ENCODE results near the gene SBF2. TPM values are rescaled to one million over a fixed set of nuclear protein-coding genes. Genes with fewer than 3 reads are reported as not detected.

The SBF2 gene
- total and polyA plus RNA-seq, 9 of the 15 experiments (the other 6 are each of a cell fraction or from before 2014, with no cell fraction given) = 0.80 to 9.5 (median 5.0) TPM

DNA sequence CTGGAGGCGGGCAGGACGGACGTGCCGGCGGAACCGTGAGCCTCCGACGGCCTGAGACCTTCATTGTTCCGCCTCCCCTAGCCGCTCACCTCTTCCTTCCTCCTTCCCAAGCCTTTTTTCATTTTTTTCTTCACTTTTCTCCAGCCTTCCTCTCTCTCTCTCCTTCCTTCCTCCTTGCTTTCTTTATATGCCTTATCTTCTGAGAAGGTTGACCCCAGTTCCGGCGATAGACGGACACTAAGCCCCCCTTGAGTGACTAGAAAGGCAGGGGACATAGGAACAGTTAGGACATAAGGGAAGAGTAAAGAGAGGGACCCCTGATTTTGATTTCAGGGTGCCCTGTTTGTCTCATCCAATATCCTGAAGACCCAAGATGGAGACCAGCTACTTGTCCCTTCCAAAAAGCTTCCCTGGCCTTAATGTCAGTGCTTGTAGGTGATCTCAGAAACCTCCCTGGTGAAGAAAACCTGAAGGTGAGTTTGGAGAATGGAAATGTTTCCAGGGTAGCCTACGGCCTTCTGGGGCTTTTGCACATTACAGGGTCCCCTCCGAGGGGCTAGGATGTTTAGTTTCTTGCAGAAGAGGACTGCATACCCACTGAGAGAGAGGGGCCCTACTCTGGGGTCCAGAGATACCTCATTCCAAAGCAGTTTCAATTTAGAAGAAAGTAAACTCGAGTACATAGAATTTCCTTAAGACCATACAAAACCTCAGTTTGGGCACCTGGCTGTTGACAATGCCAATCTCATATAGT is 14.4 kb upstream of the SBF2 start (continued):
- TF ChIP-seq, protein P1, sequence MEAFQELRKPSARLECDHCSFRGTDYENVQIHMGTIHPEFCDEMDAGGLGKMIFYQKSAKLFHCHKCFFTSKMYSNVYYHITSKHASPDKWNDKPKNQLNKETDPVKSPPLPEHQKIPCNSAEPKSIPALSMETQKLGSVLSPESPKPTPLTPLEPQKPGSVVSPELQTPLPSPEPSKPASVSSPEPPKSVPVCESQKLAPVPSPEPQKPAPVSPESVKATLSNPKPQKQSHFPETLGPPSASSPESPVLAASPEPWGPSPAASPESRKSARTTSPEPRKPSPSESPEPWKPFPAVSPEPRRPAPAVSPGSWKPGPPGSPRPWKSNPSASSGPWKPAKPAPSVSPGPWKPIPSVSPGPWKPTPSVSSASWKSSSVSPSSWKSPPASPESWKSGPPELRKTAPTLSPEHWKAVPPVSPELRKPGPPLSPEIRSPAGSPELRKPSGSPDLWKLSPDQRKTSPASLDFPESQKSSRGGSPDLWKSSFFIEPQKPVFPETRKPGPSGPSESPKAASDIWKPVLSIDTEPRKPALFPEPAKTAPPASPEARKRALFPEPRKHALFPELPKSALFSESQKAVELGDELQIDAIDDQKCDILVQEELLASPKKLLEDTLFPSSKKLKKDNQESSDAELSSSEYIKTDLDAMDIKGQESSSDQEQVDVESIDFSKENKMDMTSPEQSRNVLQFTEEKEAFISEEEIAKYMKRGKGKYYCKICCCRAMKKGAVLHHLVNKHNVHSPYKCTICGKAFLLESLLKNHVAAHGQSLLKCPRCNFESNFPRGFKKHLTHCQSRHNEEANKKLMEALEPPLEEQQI (IDR thresholded peaks at IDR 0.05) = no peak
- TF ChIP-seq ZNF77 (CRISPR knock-in tag; IDR thresholded peaks at IDR 0.05) (no peak), NFYB (IDR thresholded peaks at IDR 0.05; ENCODE audit: extremely low read depth, insufficient read length) (no peak), RBM39 (optimal IDR thresholded peaks at IDR 0.05; ENCODE audit: low read depth, low read length) (no peak), RAD21 (CRISPR knock-in tag; conservative IDR thresholded peaks at IDR 0.05 in 1 of 2, IDR thresholded peaks at IDR 0.05 in 1 of 2) (no peak), ADNP (tag; IDR thresholded peaks at IDR 0.05) (no peak), PHF20 (IDR thresholded peaks at IDR 0.05; ENCODE audit: partially characterized antibody) (peak; percentile 11), BHLHE40 (IDR thresholded peaks at IDR 0.05; ENCODE audit: low read length) (peak; percentile 91; the same call in 1 of the 2 replicates), ZNF253 (CRISPR knock-in tag; conservative IDR thresholded peaks at IDR 0.05) (no peak), RBM22 (IDR thresholded peaks at IDR 0.05; ENCODE audit: low read depth, low read length, poor library complexity, severe bottlenecking) (no peak), SLC30A9 (CRISPR knock-in tag; IDR thresholded peaks at IDR 0.05) (no peak), TEAD4 (IDR thresholded peaks at IDR 0.05; ENCODE audit: low read length) (no peak), TEAD4 (CRISPR knock-in tag; IDR thresholded peaks at IDR 0.05; ENCODE audit: borderline replicate concordance) (no peak), BACH1 (tag; IDR thresholded peaks at IDR 0.05) (peak; percentile 12; the same call in 1 of the 2 replicates), ZNF217 (CRISPR knock-in tag; IDR thresholded peaks at IDR 0.05) (no peak), ZNF316 (IDR thresholded peaks at IDR 0.05) (no peak), MTA1 (IDR thresholded peaks at IDR 0.05; ENCODE audit: borderline replicate concordance) (no peak), CBX5 (IDR thresholded peaks at IDR 0.05; ENCODE audit: borderline replicate concordance, low read depth) (no peak), ZEB2 (IDR thresholded peaks at IDR 0.05) (0 out of 2 replicates have a peak, but pooled peaks have one; percentile 17)
